Chondrocyte (in vitro differentiated cells): ENCODE results near the gene CDH8. TPM values are rescaled to one million over a fixed set of nuclear protein-coding genes. Genes with fewer than 3 reads are reported as not detected.

ENCODE experiments used
- DNase-seq: peaks from one replicate; pipeline ENCODE4 v3.0.0; 2021; ENCODE audit warnings: mixed read lengths, low spot score
- H3K27ac Mint-ChIP-seq: one replicate; pipeline ENCODE4 v1.8.0; 2021; ENCODE audit warnings: mild to moderate bottlenecking, moderate library complexity, mixed read lengths; ENCODE audit not compliant: unreplicated experiment
- H3K27me3 Mint-ChIP-seq: 2 replicates; pipeline ENCODE4 v1.8.0; 2021; ENCODE audit warnings: low read depth, mixed read lengths
- H3K36me3 Mint-ChIP-seq: 2 replicates; pipeline ENCODE4 v1.8.0; 2021; ENCODE audit warnings: low read depth, mixed read lengths
- H3K4me1 Mint-ChIP-seq: 2 replicates; pipeline ENCODE4 v1.8.0; 2021; ENCODE audit warnings: low read depth, mild to moderate bottlenecking, mixed read lengths
- H3K4me3 Mint-ChIP-seq: one replicate; pipeline ENCODE4 v1.8.0; 2021; ENCODE audit warnings: mild to moderate bottlenecking, moderate library complexity, mixed read lengths; ENCODE audit not compliant: unreplicated experiment
- H3K9me3 Mint-ChIP-seq: 2 replicates; pipeline ENCODE4 v1.8.0; 2021; ENCODE audit warnings: low read depth, mixed read lengths
- total RNA-seq: library from RNA; stranded (reverse); gene quantifications from 3 replicates; pipeline ENCODE4 v1.2.1, GENCODE V29; 2021
- TF ChIP-seq, protein P1 (sequence below): fragments of 200-600 bp; sonication (generic); IDR thresholded peaks from 2 replicates; pipeline ENCODE4 v1.5.0; 2021; ENCODE audit warnings: antibody characterized with exemption, mild to moderate bottlenecking, moderate library complexity

CDH8 gene
- total RNA-seq, 1 donor from 2014 or later, result 5.7 TPM

DNA sequence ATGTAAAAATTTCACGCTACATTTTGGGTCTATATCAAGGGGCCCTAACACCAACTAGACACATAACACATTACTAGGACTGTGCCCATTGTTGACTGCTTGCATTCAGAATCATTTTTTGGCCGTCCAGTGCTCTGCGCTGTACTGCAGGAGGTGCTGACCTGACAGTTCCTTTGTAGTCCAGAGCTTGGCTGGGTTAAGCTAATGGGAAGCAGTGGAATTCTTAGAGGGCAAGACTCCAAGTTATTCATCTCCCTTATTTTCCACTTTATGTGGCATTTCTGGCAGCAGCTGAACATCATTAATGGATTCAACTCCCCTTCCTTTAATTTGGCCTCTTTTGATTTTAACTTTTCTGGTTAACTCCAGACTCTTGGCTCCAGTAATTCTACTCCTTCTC lies 351.7 kb downstream of the CDH8 start:
- Mint-ChIP-seq H3K9me3 (no peaks in the 10 kb centered on the region), H3K27ac (no peak overlapping the region), H3K36me3 (no peaks in the 10 kb centered on the region), H3K27me3 (peaks cover 11% of the 10 kb centered on the region), H3K4me3 (no peak overlapping the region), H3K4me1 (no peaks in the 10 kb centered on the region)
- no peak for DNase-seq
- TF ChIP-seq, protein P1, sequence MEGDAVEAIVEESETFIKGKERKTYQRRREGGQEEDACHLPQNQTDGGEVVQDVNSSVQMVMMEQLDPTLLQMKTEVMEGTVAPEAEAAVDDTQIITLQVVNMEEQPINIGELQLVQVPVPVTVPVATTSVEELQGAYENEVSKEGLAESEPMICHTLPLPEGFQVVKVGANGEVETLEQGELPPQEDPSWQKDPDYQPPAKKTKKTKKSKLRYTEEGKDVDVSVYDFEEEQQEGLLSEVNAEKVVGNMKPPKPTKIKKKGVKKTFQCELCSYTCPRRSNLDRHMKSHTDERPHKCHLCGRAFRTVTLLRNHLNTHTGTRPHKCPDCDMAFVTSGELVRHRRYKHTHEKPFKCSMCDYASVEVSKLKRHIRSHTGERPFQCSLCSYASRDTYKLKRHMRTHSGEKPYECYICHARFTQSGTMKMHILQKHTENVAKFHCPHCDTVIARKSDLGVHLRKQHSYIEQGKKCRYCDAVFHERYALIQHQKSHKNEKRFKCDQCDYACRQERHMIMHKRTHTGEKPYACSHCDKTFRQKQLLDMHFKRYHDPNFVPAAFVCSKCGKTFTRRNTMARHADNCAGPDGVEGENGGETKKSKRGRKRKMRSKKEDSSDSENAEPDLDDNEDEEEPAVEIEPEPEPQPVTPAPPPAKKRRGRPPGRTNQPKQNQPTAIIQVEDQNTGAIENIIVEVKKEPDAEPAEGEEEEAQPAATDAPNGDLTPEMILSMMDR, result no peak

DNA sequence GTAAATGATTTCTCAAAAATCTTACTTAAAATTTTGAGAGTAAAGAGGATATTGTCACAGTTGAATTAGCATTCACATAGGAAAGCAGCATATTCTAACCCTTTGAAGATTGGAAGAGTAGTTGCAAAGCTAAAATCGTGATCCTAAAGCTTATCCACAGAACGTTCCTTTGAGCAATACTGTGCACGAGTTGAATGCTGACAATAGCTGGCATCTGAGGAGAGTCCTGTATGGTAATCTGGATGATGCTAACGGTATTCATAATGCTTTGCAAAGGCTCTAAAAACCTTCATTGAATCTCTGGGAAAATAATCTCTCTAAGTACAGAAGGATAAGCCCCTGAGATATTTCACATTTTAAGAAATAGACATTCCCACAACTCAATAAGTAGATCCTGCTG lies 354.6 kb downstream of the CDH8 start:
- TF ChIP-seq, protein P1, result no peak
- no peak for DNase-seq
- H3K4me3 Mint-ChIP-seq, result no peak overlapping the region
- no peaks in the 10 kb centered on the region for H3K36me3 Mint-ChIP-seq
- no peak overlapping the region for H3K27ac Mint-ChIP-seq
- H3K4me1 Mint-ChIP-seq, result no peaks in the 10 kb centered on the region
- H3K27me3 Mint-ChIP-seq, result peaks cover 8% of the 10 kb centered on the region
- H3K9me3 Mint-ChIP-seq, result no peaks in the 10 kb centered on the region

DNA sequence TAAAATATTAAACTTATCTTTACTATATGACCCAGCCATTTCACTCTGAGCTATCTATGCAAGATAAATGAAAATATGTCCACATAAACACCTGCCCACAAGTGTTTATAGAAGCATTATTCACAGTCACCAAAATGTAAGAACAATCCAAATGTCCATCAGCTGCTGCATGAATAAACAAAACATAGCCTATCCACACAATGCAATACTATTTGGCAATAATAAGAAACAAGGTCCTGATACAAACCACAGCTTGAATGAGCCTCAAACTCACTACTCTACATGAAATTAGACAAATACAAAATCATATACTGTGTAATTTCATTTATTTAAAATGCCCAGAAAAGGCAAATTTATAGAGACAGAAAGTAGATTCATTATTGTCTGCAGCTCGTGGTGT lies 355.1 kb downstream of the CDH8 start:
- H3K4me1 Mint-ChIP-seq, result no peaks in the 10 kb centered on the region
- no peaks in the 10 kb centered on the region for H3K9me3 Mint-ChIP-seq
- TF ChIP-seq, protein P1, result no peak
- DNase-seq, result no peak
- no peaks in the 10 kb centered on the region for H3K36me3 Mint-ChIP-seq
- peaks cover 4% of the 10 kb centered on the region for H3K27me3 Mint-ChIP-seq
- no peak overlapping the region for H3K4me3 Mint-ChIP-seq
- H3K27ac Mint-ChIP-seq, result no peak overlapping the region

DNA sequence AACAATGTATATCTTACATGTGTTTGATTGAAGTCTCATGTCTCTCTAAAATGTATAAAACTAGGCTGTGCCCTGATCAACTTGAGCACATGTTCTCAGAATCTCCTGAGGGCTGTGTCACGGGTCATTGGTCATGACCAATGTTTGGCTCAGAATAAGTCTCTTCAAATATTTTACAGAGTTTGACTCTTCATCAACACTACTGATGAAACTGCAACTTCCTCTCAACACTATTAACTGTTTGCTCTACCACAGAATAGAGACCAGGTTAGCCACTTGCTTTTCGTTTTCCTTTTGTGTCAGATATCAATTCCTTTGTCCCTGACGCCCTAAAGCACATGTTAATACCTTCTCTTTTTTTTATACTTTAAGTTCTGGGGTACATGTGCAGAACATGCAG lies 358.1 kb downstream of the CDH8 start:
- Mint-ChIP-seq H3K27me3 (peaks cover 4% of the 10 kb centered on the region), H3K36me3 (no peaks in the 10 kb centered on the region), H3K4me3 (no peak overlapping the region), H3K4me1 (no peaks in the 10 kb centered on the region), H3K9me3 (peaks cover 4% of the 10 kb centered on the region), H3K27ac (no peak overlapping the region)
- TF ChIP-seq, protein P1, result no peak
- no peak for DNase-seq

DNA sequence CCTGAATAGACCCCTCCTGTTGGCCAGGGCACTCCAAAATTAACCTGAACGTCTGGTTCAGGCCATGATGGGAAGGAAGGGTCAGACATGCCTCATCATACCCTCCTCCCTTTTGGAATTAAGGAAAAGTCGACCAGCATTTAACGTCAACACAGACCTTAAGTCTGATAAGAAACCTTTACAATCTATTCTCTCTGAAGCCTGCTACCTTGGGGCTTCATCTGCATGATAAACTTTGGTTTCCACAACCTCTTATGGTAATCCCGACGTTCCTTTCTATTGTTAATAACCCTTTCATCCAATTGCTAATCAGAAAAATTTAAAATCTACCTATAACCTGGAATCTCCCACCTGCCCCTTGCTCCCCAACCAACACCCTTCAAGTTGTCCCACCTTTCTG lies 358.5 kb downstream of the CDH8 start:
- DNase-seq, result no peak
- Mint-ChIP-seq H3K27me3 (peaks cover 4% of the 10 kb centered on the region), H3K27ac (no peak overlapping the region), H3K9me3 (peaks cover 4% of the 10 kb centered on the region), H3K4me1 (no peaks in the 10 kb centered on the region), H3K4me3 (no peak overlapping the region), H3K36me3 (no peaks in the 10 kb centered on the region)
- TF ChIP-seq, protein P1, result no peak
